ENCODE results near the gene KLHL35.

The KLHL35 gene

GRCh38 chr11:75432911-75433321, at the start of gene KLHL35:
TSS of gene KLHL35 (minus strand) at chr11:75433203. CDS start at chr11:75430629, 2,574 bp downstream.
- no peak for DNase-seq (ENCODE audit: low read depth)

GRCh38 chr11:75481922-75482606, 49.1 kb upstream of the KLHL35 start:
- DNase-seq (ENCODE audit: low read depth), result no peak

- no peak for DNase-seq (ENCODE audit: low read depth)
Observed at GRCh38 chr11:75481223-75481921, 48.4 kb upstream of the KLHL35 start.

- no peak for DNase-seq (ENCODE audit: low read depth)
Observed at GRCh38 chr11:75480185-75481175, 47.5 kb upstream of the KLHL35 start.

GRCh38 chr11:75479597-75480145, 46.7 kb upstream of the KLHL35 start:
- no peak for DNase-seq (ENCODE audit: low read depth)

- no peak for DNase-seq (ENCODE audit: low read depth)
Observed at GRCh38 chr11:75478783-75479596, 46.0 kb upstream of the KLHL35 start.

GRCh38 chr11:75477614-75477935, 44.6 kb upstream of the KLHL35 start:
- DNase-seq (ENCODE audit: low read depth), result no peak

- DNase-seq (ENCODE audit: low read depth), result no peak
Observed at GRCh38 chr11:75476739-75477613, 44.0 kb upstream of the KLHL35 start.

- no peak for DNase-seq (ENCODE audit: low read depth)
Observed at GRCh38 chr11:75475767-75476650, 43.0 kb upstream of the KLHL35 start.

- no peak for DNase-seq (ENCODE audit: low read depth)
Observed at GRCh38 chr11:75474878-75475766, 42.1 kb upstream of the KLHL35 start.

- no peak for DNase-seq (ENCODE audit: low read depth)
Observed at GRCh38 chr11:75474240-75474639, 41.2 kb upstream of the KLHL35 start.

- DNase-seq (ENCODE audit: low read depth), result no peak
Observed at GRCh38 chr11:75473684-75474083, 40.7 kb upstream of the KLHL35 start.

- DNase-seq (ENCODE audit: low read depth), result no peak
Observed at GRCh38 chr11:75472081-75472732, 39.2 kb upstream of the KLHL35 start.

- DNase-seq (ENCODE audit: low read depth), result no peak
Observed at GRCh38 chr11:75471176-75471973, 38.4 kb upstream of the KLHL35 start.

- DNase-seq (ENCODE audit: low read depth), result no peak
Observed at GRCh38 chr11:75470476-75471080, 37.6 kb upstream of the KLHL35 start.

- no peak for DNase-seq (ENCODE audit: low read depth)
Observed at GRCh38 chr11:75469785-75470405, 36.9 kb upstream of the KLHL35 start.

Data from GM04503 (cell line).